Stomach (tissue), 9 donors: ENCODE data around the gene IFT27. TPM values are rescaled to one million over a fixed set of nuclear protein-coding genes. Genes with fewer than 3 reads are reported as not detected.

Experiments
- DNase-seq, 2 donors: peaks; one replicate each; pipeline versions ENCODE4 v3.0.0 to v3.0.0-alpha.2; 2013 to 2019
- H3K27ac ChIP-seq, 5 donors: fragments of 200-600 bp in 4 of 5; sonication (generic) in 4 of 5; one replicate each; pipeline ENCODE4 v1.5.1; 2013 to 2019; ENCODE audit warnings: mild to moderate bottlenecking in 1 of 5, moderate library complexity in 1 of 5
- H3K27me3 ChIP-seq, 3 donors: fragments of 200-600 bp; sonication (generic); one replicate each; pipeline ENCODE4 v1.5.1; 2017 to 2019; ENCODE audit warnings: mixed run types in 1 of 3
- H3K36me3 ChIP-seq, 4 donors: fragments of 200-600 bp; sonication (generic); 1 replicate in 3 of 4; 2 replicates in 1 of 4; pipeline ENCODE4 v1.5.1; 2016 to 2019
- H3K4me1 ChIP-seq, 4 donors: fragments of 200-600 bp; sonication (generic); one replicate each; pipeline ENCODE4 v1.5.1; 2016 to 2019
- H3K4me3 ChIP-seq, 4 donors: fragments of 200-600 bp; sonication (generic) in 3 of 4; one replicate each; pipeline ENCODE4 v1.5.1; 2016 to 2019; ENCODE audit warnings: mild to moderate bottlenecking in 1 of 4
- H3K9me3 ChIP-seq, 4 donors: fragments of 200-600 bp; sonication (generic); one replicate each; pipeline ENCODE4 v1.5.1; 2016 to 2019
- CTCF ChIP-seq, 7 experiments: fragments of 450-650 bp in 4 of 7; fragments of 200-600 bp in 3 of 7; sonication (generic) in 3 of 7; IDR thresholded peaks; one replicate each; pipeline ENCODE4 v1.5.1; 2016 to 2019; ENCODE audit warnings: antibody characterized with exemption in 7 of 7, control low read depth in 2 of 7, mild to moderate bottlenecking in 1 of 7
- EP300 ChIP-seq: sonication (generic); formaldehyde crosslinking; IDR thresholded peaks from one replicate; pipeline ENCODE4 v1.6.1; 2017; ENCODE audit warnings: antibody characterized with exemption
- POLR2A ChIP-seq, 4 donors: fragments of 450-650 bp; IDR thresholded peaks; one replicate each; pipeline ENCODE4 v1.6.1; 2016; ENCODE audit warnings: antibody characterized with exemption in 4 of 4, control low read depth in 2 of 4, mild to moderate bottlenecking in 1 of 4, moderate library complexity in 1 of 4
- POLR2AphosphoS5 ChIP-seq, 3 donors: sonication (generic); formaldehyde crosslinking; IDR thresholded peaks; one replicate each; pipeline ENCODE4 v1.6.1; 2016; ENCODE audit warnings: antibody characterized with exemption in 3 of 3
- WGBS, 5 donors: extraction: QIAGEN DNeasy Blood & Tissue Kit in 3 of 5; methylation state at CpG; one replicate each; pipeline versions ENCODE4 v1.1.5 to v1.1.7; 2013 to 2018; 5-methylcytosine and 5-hydroxymethylcytosine counted together
- intact Hi-C: fragments of 100-400 bp; cut with DNase I; formaldehyde crosslinking; loops from one replicate; pipeline ENCODE4 v1.15.1; 2023; ENCODE audit warnings: low total_unique reads
- polyA plus RNA-seq, 3 donors: library from polyadenylated mRNA; stranded (reverse); fragments of 200-250 nt; gene quantifications; one replicate each; pipeline ENCODE4 v1.2.3, GENCODE V29; 2013
- total RNA-seq, 5 donors: library from RNA; depleted of rRNA; stranded (reverse); fragments of >200 nt; gene quantifications; one replicate each; pipeline versions ENCODE4 v1.1.0 to v1.2.3, GENCODE V29; 2014 to 2016
- donor health status: healthy with polysubstance abuse.
- donor health status: Bipolar disorder and iron deficiency.
- donor health status: healthy.

The IFT27 gene
- total and polyA plus RNA-seq, 8 donors: 8.2 to 36.1 (median 18.4) TPM

GRCh38 chr22:36796552-36797175 is 20.7 kb upstream of the IFT27 start:
- Histone ChIP-seq H3K36me3 (no peaks in the 10 kb centered on the region), H3K9me3 (no peaks in the 10 kb centered on the region), H3K27ac (no peak overlapping the region), H3K27me3 (peaks cover 0 to 66% (median 0%) of the 10 kb centered on the region in 3 donors), H3K4me3 (no peak overlapping the region), H3K4me1 (no peaks in the 10 kb centered on the region)
- DNase-seq: no peak
- intact Hi-C loops: no loop called here
- TF ChIP-seq POLR2AphosphoS5 (IDR thresholded peaks at IDR 0.05) (no peak), POLR2A (IDR thresholded peaks at IDR 0.05) (no peak)
- 50 to 68% (median 61%) methylated on average over 7 of the region's 7 CpGs for WGBS, 5 donors

GRCh38 chr22:36795633-36796032 is 19.7 kb upstream of the IFT27 start:
- peaks cover 0 to 66% (median 0%) of the 10 kb centered on the region in 3 donors for H3K27me3 ChIP-seq
- H3K9me3 ChIP-seq: no peaks in the 10 kb centered on the region
- H3K27ac ChIP-seq: no peak overlapping the region
- 74 to 88% (median 81%) methylated on average over 7 of the region's 7 CpGs for WGBS, 5 donors
- H3K36me3 ChIP-seq: no peaks in the 10 kb centered on the region
- TF ChIP-seq POLR2A (IDR thresholded peaks at IDR 0.05) (no peak), POLR2AphosphoS5 (IDR thresholded peaks at IDR 0.05) (no peak), CTCF (IDR thresholded peaks at IDR 0.05) (no peak), EP300 (no peak)
- no peaks in the 10 kb centered on the region for H3K4me1 ChIP-seq
- intact Hi-C loops: no loop called here
- no peak overlapping the region for H3K4me3 ChIP-seq
- DNase-seq: no peak

GRCh38 chr22:36790648-36791047 is 14.7 kb upstream of the IFT27 start:
- WGBS, 5 donors: 32 to 49% (median 46%) methylated on average over 7 of the region's 7 CpGs
- H3K27me3 ChIP-seq: peaks cover 0 to 73% (median 0%) of the 10 kb centered on the region in 3 donors
- TF ChIP-seq CTCF (IDR thresholded peaks at IDR 0.05) (no peak), POLR2AphosphoS5 (IDR thresholded peaks at IDR 0.05) (no peak), EP300 (no peak), POLR2A (IDR thresholded peaks at IDR 0.05) (no peak)
- H3K9me3 ChIP-seq: no peaks in the 10 kb centered on the region
- peaks cover 0 to 7% (median 0%) of the 10 kb centered on the region in 4 donors for H3K4me1 ChIP-seq
- no peaks in the 10 kb centered on the region for H3K36me3 ChIP-seq
- no peak overlapping the region for H3K4me3 ChIP-seq
- intact Hi-C loops: no loop called here
- H3K27ac ChIP-seq: no peak overlapping the region
- no peak for DNase-seq

GRCh38 chr22:36787204-36787988 is 11.5 kb upstream of the IFT27 start:
- no peak for TF ChIP-seq POLR2AphosphoS5 (IDR thresholded peaks at IDR 0.05)
- no peak for TF ChIP-seq EP300
- TF ChIP-seq POLR2A (IDR thresholded peaks at IDR 0.05): no peak
- no peak for TF ChIP-seq CTCF (IDR thresholded peaks at IDR 0.05)
- intact Hi-C loops: loop anchor here (5.0 kb wide), 1 partner anchor 195 kb away; no protein-coding TSS in a partner anchor
- Histone ChIP-seq H3K4me1 (peaks cover 0 to 9% (median 1%) of the 10 kb centered on the region in 4 donors), H3K9me3 (no peaks in the 10 kb centered on the region), H3K27ac (no peak overlapping the region), H3K36me3 (no peaks in the 10 kb centered on the region), H3K27me3 (peaks cover 0 to 49% (median 0%) of the 10 kb centered on the region in 3 donors), H3K4me3 (no peak overlapping the region)
- WGBS, 5 donors: 45 to 63% (median 53%) methylated on average over 10 to 17 of the region's 17 CpGs
- no peak for DNase-seq
